Heart left ventricle (tissue), 13 donors: ENCODE results near the gene TMEM139.

ENCODE experiments used
- CTCF ChIP-seq, 12 donors: fragments of 200-600 bp; sonication (generic) in 4 of 12; IDR thresholded peaks; one replicate each; pipeline versions ENCODE4 v1.5.0 to v1.8.0; 2018 to 2022; ENCODE audit warnings: antibody characterized with exemption in 12 of 12, mild to moderate bottlenecking in 5 of 12
- POLR2A ChIP-seq, 2 donors: fragments of 450-650 bp; IDR thresholded peaks; one replicate each; pipeline ENCODE4 v1.6.1; 2017; ENCODE audit warnings: antibody characterized with exemption in 2 of 2, mild to moderate bottlenecking in 2 of 2, moderate library complexity in 2 of 2
- donor health status: ischemic (EF 13 %, LVEDD 7.1; RV severe dilation, severe dysfunction).
- donor health status: DM: no; HTN: yes; CAD: no.
- donor health status: DM: no; HTN: no; CAD: no.
- donor health status: ischemic (EF 25% LVEDD 6.9; RV normal size, moderate dysfunction).
- donor health status: ischemic (EF 25% LVEDD 5.7; RV mildly dilated, moderate dysfunction).
- donor health status: ischemic (EF 35%, LVEDD 5.7; RV mildly dilated, moderate dysfunction).
- donor health status: nonischemic (EF 11% LVEDD 7.7; RV severe dilation, severe dysfunction).
- donor health status: DM: yes; HTN: yes; CAD: no.
- donor health status: PGD.
- donor health status: ischemic (EF 29% LVEDD 5.4; RV normal size, mild dysfunction).
- donor health status: nonischemic (EF 23%, LVEDD 6.1; RV moderate dilation, normal function).

DNA sequence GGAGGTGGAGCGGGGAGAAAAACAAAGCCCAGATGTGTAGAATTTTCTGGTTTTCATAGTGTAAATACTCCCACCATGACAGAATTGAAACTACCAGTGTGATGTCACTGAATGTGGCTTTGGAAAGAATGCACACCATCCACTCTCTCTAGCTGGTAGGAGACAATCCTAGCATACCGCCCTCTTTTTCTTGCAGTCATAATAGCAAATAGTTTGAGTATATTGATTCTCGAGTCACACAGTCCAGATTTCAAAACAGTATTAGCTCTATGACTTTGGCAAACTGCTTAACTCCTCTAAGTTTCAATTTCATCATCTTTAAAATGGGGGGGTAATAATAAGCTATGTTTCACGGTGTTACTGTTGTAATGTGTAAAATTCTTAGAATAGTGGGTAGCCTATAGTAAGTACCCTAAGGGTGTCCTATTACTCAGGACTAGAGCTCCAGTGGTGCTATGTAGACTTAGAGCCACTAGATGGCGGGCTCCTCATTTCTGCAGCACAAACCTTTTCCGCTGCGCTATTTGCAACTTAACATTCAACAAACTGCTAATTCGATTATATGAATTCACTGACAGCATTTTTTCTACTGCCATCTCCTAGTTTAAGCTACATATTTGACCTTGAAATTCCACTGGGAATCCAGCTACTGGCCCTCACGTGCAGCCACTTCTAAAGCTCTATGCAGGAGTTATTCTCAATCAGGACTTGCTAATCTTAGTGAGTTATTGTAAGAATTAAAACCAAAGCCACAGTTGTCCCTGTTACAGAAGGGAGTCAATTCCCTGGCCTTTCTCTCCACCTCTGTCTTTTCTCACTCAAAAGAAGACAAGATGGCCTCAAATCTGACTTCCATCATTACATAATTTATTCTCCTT is 44.2 kb upstream of the TMEM139 start:
- peak; percentile 90 to 98 (median 94) for TF ChIP-seq CTCF (IDR thresholded peaks at IDR 0.05)
- no peak for TF ChIP-seq POLR2A (IDR thresholded peaks at IDR 0.05)
